ENCODE measurements around the gene CNTN1. TPM values are rescaled to one million over a fixed set of nuclear protein-coding genes. Genes with fewer than 3 reads are reported as not detected.

The CNTN1 gene
- total RNA-seq, 2 experiments from 2014 or later = not detected

DNA sequence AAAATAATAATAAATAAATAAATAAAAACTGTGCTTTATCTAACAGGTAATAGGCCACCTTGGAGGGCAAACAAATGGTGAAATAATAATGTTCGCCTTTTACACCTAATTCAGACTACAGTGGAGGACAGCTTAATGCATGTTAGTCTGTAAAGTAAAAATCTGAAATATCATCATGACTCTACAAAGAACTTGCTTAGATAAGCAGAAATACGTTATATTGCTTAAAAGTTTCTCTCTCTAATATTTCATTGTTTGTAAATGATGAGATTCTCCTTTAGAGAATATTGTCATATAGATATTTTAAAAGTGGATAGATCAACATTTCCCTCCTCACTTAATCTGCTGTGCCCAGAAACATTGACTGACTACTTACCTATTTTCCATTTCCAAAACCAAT lies 397.2 kb downstream of the CNTN1 start:
- Mint-ChIP-seq H3K4me1 (ENCODE audit: low read depth) (no peaks in the 10 kb centered on the region), H3K27ac (no peak overlapping the region), H3K27me3 (ENCODE audit: low read depth) (no peaks in the 10 kb centered on the region), H3K36me3 (ENCODE audit: low read depth) (no peaks in the 10 kb centered on the region), H3K4me3 (no peak overlapping the region), H3K9me3 (peaks cover 10% of the 10 kb centered on the region)
- intact Hi-C loops (cut with micrococcal nuclease) = no loop called here
- CTCF ChIA-PET = no interaction called here
- no peak for DNase-seq

DNA sequence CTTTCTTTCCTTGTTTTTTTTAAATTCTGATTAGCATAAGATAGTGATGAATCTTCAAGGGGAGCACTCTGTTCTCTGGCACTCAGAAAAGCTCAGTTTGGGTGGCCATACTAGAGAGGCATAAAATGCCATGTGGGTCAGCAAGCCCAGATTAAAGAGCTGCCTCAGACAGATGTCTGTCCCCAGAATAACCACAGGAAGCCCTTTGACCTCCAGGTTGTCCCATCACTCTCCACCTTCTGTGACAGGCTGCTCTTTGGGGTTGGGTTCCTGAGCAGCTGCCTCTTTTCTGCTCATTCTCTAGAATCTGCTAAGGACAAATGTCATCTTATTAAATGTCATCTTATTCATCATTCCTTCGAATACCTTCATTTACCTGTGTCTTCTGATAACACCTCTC lies 399.9 kb downstream of the CNTN1 start:
- H3K36me3 Mint-ChIP-seq (ENCODE audit: low read depth) = no peaks in the 10 kb centered on the region
- DNase-seq = no peak
- peaks cover 7% of the 10 kb centered on the region for H3K9me3 Mint-ChIP-seq
- no peaks in the 10 kb centered on the region for H3K27me3 Mint-ChIP-seq (ENCODE audit: low read depth)
- H3K4me1 Mint-ChIP-seq (ENCODE audit: low read depth) = no peaks in the 10 kb centered on the region
- intact Hi-C loops (cut with micrococcal nuclease) = no loop called here
- no peak overlapping the region for H3K27ac Mint-ChIP-seq
- CTCF ChIA-PET = interaction anchor here (0.6 kb wide), 1 partner anchor 242 kb away, joined by 3 read pairs; no protein-coding TSS in a partner anchor
- no peak overlapping the region for H3K4me3 Mint-ChIP-seq

DNA sequence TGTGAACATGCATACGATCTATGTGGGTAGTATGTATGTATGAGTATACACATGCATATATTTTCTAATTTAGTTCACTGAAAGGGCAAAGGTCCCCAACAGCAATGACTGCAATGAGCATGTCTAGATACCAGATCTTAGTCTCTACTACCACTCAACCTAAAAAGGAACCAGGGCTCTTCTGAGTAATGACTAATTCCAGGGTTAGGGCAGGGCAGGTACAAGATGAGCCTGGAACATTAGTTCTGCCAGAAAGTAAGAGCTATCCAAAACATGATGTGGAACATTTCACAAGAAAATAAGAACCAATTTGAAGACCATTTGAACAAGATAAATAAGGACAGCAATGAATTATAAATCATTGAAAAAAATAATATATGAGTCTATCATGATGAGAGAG lies 404.6 kb downstream of the CNTN1 start:
- no peaks in the 10 kb centered on the region for H3K27me3 Mint-ChIP-seq (ENCODE audit: low read depth)
- H3K36me3 Mint-ChIP-seq (ENCODE audit: low read depth) = no peaks in the 10 kb centered on the region
- no peak overlapping the region for H3K27ac Mint-ChIP-seq
- CTCF ChIA-PET = no interaction called here
- DNase-seq = no peak
- no peaks in the 10 kb centered on the region for H3K4me1 Mint-ChIP-seq (ENCODE audit: low read depth)
- no peak overlapping the region for H3K4me3 Mint-ChIP-seq
- H3K9me3 Mint-ChIP-seq = peaks cover 1% of the 10 kb centered on the region
- intact Hi-C loops (cut with micrococcal nuclease) = loop anchor here (1.0 kb wide), 1 partner anchor 39 kb away; no protein-coding TSS in a partner anchor

DNA sequence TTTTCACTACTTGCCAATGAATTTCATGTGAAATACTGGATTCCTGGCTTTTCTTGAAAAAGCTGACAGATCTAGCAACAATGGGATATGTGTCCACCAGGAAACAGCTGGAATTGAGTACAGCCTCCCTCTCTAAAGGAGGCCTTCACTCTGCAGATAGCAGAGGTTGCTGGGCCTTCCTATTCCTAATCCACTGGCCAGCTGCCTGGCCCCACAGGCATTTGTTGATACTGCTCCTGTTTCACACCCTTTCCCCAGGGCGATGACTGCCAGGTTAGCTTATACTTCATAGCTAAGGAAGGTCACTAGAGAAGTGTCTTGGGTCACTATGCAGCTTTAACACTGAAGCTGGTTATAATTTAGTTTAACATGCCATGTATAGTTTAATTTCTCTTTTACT lies 408.3 kb downstream of the CNTN1 start:
- Mint-ChIP-seq H3K36me3 (ENCODE audit: low read depth) (no peaks in the 10 kb centered on the region), H3K4me3 (no peak overlapping the region), H3K4me1 (ENCODE audit: low read depth) (no peaks in the 10 kb centered on the region), H3K9me3 (no peaks in the 10 kb centered on the region), H3K27me3 (ENCODE audit: low read depth) (no peaks in the 10 kb centered on the region), H3K27ac (no peak overlapping the region)
- intact Hi-C loops (cut with micrococcal nuclease) = no loop called here
- no peak for DNase-seq
- CTCF ChIA-PET = interaction anchor here (0.6 kb wide), 1 partner anchor 48 kb away, joined by 3 read pairs; no protein-coding TSS in a partner anchor

DNA sequence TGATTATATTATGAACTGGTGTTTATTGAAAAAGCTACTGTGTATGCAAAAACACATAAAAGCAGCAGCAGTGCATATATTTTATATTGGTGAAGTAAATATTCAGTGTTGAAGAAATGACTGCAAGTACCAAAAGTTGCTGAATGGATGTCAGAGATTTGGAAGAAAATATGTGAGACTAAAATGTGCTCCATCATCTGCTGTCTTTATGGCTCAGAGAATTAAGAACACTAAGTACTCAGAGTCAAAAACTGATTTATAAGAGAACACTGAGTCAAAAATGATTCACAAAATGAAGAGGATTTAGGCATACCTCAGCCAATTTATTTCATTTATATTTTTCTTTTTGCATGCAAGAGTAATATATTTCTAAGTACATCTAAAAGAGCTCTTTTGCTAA lies 409.6 kb downstream of the CNTN1 start:
- Mint-ChIP-seq H3K36me3 (ENCODE audit: low read depth) (no peaks in the 10 kb centered on the region), H3K27me3 (ENCODE audit: low read depth) (no peaks in the 10 kb centered on the region), H3K4me1 (ENCODE audit: low read depth) (no peaks in the 10 kb centered on the region), H3K27ac (no peak overlapping the region), H3K4me3 (no peak overlapping the region), H3K9me3 (peaks cover 4% of the 10 kb centered on the region)
- DNase-seq = no peak
- CTCF ChIA-PET = no interaction called here
- intact Hi-C loops (cut with micrococcal nuclease) = no loop called here

DNA sequence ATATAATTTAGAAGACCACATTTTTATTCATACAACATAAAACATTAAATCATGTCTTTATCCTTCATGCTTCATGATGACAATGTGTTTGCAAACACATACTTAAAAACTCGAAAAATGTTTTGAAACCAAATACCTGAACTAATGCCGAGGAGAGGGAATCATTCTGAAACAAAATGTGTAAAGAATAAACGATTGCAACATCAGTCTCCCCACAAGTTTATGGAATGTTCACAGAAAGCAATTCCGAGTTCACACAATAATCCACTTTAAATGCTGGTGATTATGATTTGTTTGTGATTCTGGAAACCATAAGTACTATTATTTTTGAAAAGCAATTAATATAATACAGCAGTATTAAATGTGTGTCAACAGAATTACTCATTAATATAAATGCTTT lies 411.4 kb downstream of the CNTN1 start:
- no peak for DNase-seq
- intact Hi-C loops (cut with micrococcal nuclease) = no loop called here
- no peaks in the 10 kb centered on the region for H3K36me3 Mint-ChIP-seq (ENCODE audit: low read depth)
- no peaks in the 10 kb centered on the region for H3K27me3 Mint-ChIP-seq (ENCODE audit: low read depth)
- CTCF ChIA-PET = no interaction called here
- no peak overlapping the region for H3K27ac Mint-ChIP-seq
- H3K9me3 Mint-ChIP-seq = peaks cover 6% of the 10 kb centered on the region
- H3K4me1 Mint-ChIP-seq (ENCODE audit: low read depth) = no peaks in the 10 kb centered on the region
- no peak overlapping the region for H3K4me3 Mint-ChIP-seq

DNA sequence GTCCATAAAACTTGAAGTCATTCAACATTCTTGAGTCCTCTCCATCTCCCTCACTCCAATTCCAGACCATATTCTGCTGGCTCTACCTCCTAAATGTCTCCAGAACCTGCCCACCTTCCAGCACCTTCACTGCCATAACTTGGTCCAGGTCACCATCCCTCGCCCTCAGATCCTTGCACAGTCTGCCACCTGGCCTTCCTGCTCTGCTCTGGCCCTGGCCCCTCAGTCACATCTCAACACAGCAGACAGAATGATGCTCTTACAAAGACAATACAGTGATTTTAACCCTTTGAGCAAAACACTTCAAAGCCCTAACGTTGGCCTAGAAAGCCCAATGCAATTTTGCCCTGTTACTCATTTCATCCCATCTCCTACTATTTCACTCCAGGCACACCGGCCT lies 414.1 kb downstream of the CNTN1 start:
- intact Hi-C loops (cut with micrococcal nuclease) = no loop called here
- Mint-ChIP-seq H3K27me3 (ENCODE audit: low read depth) (no peaks in the 10 kb centered on the region), H3K4me1 (ENCODE audit: low read depth) (no peaks in the 10 kb centered on the region), H3K4me3 (no peak overlapping the region), H3K9me3 (peaks cover 6% of the 10 kb centered on the region), H3K27ac (no peak overlapping the region), H3K36me3 (ENCODE audit: low read depth) (no peaks in the 10 kb centered on the region)
- no peak for DNase-seq
- CTCF ChIA-PET = no interaction called here

DNA sequence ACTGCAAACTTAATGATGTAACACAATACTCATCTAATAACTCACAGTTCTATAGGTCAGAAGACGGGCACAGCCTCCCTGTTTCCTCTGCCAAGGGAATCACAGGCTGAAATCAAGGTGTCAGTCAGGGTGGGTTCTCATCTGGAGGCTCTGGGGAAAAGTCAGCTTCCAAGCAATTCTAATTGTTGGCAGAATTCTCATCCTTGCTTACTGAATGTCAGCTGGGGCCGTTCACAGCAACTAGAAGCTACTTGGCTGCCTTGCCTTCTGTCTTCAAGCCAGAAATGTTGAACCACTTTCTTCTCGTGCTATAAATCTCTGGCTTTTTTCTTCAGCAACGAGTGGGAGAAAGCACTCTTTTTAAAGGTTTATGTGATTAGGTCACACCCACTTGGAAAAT lies 415.8 kb downstream of the CNTN1 start:
- Mint-ChIP-seq H3K27me3 (ENCODE audit: low read depth) (no peaks in the 10 kb centered on the region), H3K4me3 (no peak overlapping the region), H3K4me1 (ENCODE audit: low read depth) (no peaks in the 10 kb centered on the region), H3K36me3 (ENCODE audit: low read depth) (no peaks in the 10 kb centered on the region), H3K27ac (no peak overlapping the region), H3K9me3 (peaks cover 6% of the 10 kb centered on the region)
- DNase-seq = no peak
- CTCF ChIA-PET = no interaction called here
- intact Hi-C loops (cut with micrococcal nuclease) = no loop called here

DNA sequence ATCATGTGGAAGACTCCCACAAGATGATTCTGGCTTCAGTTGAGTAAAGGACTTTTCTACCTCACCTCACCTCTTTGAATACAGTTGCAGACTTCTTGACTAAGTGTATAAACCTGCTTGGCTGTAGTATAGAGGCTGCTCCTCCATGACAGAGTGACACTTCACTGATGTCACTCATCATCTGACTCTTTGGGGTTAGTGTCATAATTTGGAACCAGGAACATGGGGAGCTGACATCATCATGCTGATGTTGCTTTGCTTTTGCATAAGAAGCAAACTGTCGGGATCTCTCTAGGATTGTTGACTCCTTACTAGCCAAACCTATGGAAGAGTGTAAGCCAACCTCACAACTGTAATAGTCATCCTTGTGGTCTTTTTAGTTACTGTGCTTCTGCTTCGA lies 420.7 kb downstream of the CNTN1 start:
- Mint-ChIP-seq H3K27me3 (ENCODE audit: low read depth) (no peaks in the 10 kb centered on the region), H3K9me3 (peaks cover 2% of the 10 kb centered on the region), H3K4me1 (ENCODE audit: low read depth) (no peaks in the 10 kb centered on the region), H3K4me3 (no peak overlapping the region), H3K27ac (no peak overlapping the region), H3K36me3 (ENCODE audit: low read depth) (no peaks in the 10 kb centered on the region)
- intact Hi-C loops (cut with micrococcal nuclease) = no loop called here
- CTCF ChIA-PET = no interaction called here
- no peak for DNase-seq

DNA sequence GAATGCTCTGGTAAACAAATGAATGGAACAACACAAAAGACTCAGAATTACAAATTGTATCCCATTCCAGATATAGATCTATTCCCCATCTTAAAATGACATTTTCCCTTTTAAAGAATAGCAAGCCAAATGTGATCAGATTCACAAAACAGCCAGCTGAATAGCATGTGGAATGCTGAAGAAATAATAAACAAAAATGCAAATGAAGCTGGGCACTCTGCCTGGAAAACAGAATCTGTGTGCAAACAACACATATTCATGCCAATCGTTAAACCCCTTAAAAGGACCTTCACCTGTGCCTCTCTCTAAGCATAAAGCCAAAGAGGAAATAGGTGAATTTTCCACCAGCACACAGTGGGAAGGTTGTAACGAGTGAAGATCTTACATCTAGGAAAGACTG lies 428.0 kb downstream of the CNTN1 start:
- Mint-ChIP-seq H3K4me1 (ENCODE audit: low read depth) (no peaks in the 10 kb centered on the region), H3K27me3 (ENCODE audit: low read depth) (no peaks in the 10 kb centered on the region), H3K36me3 (ENCODE audit: low read depth) (no peaks in the 10 kb centered on the region), H3K4me3 (no peak overlapping the region), H3K27ac (no peak overlapping the region), H3K9me3 (no peaks in the 10 kb centered on the region)
- intact Hi-C loops (cut with micrococcal nuclease) = no loop called here
- DNase-seq = no peak
- CTCF ChIA-PET = no interaction called here

DNA sequence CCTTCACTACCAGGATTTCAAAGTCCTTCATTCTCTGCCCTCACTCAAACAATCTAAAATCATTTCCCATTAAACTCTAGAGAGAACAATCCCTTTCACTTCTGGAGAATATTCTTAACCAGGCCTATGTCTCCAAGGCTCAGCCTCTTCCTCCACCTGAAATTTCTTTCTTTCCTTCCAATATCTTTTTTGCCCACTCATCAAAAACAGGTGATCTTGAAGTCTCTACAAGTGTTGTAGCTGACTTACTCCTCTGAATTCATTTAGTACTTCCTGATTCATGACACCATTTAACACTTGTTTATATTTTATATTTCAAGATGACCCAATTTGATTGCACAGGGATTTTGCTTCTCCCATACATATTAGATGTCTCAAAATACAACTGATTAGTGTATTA lies 429.1 kb downstream of the CNTN1 start:
- no peak overlapping the region for H3K27ac Mint-ChIP-seq
- CTCF ChIA-PET = no interaction called here
- no peaks in the 10 kb centered on the region for H3K4me1 Mint-ChIP-seq (ENCODE audit: low read depth)
- no peaks in the 10 kb centered on the region for H3K36me3 Mint-ChIP-seq (ENCODE audit: low read depth)
- no peak overlapping the region for H3K4me3 Mint-ChIP-seq
- no peaks in the 10 kb centered on the region for H3K9me3 Mint-ChIP-seq
- H3K27me3 Mint-ChIP-seq (ENCODE audit: low read depth) = no peaks in the 10 kb centered on the region
- DNase-seq = no peak
- intact Hi-C loops (cut with micrococcal nuclease) = no loop called here
